ENCODE measurements around the gene AFP.

Gene AFP

DNA sequence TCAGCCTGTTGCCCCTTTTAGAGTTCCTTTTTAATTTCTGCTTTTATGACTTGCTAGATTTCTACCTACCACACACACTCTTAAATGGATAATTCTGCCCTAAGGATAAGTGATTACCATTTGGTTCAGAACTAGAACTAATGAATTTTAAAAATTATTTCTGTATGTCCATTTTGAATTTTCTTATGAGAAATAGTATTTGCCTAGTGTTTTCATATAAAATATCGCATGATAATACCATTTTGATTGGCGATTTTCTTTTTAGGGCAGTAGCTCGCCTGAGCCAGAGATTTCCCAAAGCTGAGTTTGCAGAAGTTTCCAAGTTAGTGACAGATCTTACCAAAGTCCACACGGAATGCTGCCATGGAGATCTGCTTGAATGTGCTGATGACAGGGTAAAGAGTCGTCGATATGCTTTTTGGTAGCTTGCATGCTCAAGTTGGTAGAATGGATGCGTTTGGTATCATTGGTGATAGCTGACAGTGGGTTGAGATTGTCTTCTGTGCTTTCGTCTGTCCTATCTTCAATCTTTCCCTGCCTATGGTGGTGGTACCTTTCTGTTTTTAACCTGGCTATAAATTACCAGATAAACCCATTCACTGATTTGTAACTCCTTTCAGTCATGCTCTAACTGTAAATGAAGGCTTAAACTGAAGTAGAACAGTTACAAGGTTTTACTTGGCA, 24.1 kb upstream of the AFP start:
- no peak for DNase-seq (ENCODE audit: low read depth, low spot score)
- no peak overlapping the region for H3K4me3 ChIP-seq (ENCODE audit: low read length)

DNA sequence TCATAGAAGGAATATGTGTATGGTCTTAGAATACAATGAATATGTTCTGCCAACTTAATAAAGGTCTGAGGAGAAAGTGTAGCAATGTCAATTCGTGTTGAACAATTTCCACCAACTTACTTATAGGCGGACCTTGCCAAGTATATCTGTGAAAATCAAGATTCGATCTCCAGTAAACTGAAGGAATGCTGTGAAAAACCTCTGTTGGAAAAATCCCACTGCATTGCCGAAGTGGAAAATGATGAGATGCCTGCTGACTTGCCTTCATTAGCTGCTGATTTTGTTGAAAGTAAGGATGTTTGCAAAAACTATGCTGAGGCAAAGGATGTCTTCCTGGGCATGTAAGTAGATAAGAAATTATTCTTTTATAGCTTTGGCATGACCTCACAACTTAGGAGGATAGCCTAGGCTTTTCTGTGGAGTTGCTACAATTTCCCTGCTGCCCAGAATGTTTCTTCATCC, 22.7 kb upstream of the AFP start:
- DNase-seq (ENCODE audit: low read depth, low spot score) = no peak
- H3K4me3 ChIP-seq (ENCODE audit: low read length) = no peak overlapping the region

DNA sequence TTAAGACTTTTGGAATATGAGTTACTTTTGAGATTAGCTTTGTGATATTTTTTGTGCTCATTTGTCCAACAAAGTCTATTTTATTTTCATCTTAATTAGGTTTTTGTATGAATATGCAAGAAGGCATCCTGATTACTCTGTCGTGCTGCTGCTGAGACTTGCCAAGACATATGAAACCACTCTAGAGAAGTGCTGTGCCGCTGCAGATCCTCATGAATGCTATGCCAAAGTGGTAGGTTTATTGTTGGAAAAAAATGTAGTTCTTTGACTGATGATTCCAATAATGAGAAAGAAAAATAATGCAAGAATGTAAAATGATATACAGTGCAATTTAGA, 21.1 kb upstream of the AFP start:
- DNase-seq (ENCODE audit: low read depth, low spot score) = no peak
- H3K4me3 ChIP-seq (ENCODE audit: low read length) = no peak overlapping the region

DNA sequence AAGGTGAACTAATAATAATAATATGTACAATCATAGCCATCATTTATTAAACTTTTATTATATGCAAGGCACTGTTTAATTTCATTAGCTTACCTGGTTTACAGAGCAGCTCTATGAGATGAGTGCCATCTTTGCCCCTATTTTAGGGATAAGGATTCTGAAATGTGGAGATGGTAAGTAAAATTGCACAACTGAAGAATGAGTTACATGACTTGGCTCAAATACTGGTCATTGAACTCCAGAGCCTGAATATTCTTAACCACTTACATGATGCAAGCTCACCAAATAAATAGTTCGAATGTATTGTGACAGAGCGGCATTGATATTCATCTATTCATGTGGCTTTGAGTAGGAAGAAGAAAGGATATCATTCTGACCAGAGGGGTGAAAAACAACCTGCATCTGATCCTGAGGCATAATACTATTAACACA, 20.2 kb upstream of the AFP start:
- no peak for DNase-seq (ENCODE audit: low read depth, low spot score)
- no peak overlapping the region for H3K4me3 ChIP-seq (ENCODE audit: low read length)

DNA sequence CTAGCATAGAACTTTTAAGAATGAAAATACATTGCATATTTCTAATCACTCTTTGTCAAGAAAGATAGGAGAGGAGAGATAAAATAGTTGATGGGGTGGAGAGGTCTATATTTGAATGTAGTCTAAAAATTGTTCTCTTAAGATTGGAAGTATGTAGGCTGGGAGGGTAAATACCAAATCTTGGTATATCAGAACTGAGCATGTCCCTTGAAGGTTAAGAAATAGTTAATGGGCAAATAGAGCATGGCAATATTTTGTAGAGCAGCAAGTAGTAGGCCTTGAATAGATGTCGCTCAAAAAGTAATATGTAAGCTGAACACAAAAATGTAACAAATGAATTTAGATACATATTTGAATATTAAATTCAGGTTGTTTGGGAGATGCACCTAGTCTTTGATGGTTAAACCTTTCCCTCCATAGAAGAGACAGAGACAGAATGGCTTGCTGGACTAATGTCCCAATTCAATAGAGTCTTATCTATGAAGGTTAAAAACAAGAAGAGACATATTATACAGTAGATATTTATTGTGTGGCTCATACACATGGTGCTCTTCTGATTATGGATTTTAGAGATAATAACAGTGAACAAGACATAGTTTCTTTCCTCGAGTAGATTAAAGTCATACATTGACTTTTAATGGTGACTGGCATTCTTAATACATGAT, 19.5 kb upstream of the AFP start:
- H3K4me3 ChIP-seq (ENCODE audit: low read length) = no peak overlapping the region
- no peak for DNase-seq (ENCODE audit: low read depth, low spot score)

DNA sequence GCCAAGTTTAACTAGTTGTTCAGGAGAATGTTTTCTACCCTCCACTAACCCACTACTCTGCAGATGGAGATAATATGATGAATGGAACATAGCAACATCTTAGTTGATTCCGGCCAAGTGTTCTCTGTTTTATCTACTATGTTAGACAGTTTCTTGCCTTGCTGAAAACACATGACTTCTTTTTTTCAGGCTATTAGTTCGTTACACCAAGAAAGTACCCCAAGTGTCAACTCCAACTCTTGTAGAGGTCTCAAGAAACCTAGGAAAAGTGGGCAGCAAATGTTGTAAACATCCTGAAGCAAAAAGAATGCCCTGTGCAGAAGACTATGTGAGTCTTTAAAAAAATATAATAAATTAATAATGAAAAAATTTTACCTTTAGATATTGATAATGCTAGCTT, 18.7 kb upstream of the AFP start:
- DNase-seq (ENCODE audit: low read depth, low spot score) = no peak
- no peak overlapping the region for H3K4me3 ChIP-seq (ENCODE audit: low read length)

DNA sequence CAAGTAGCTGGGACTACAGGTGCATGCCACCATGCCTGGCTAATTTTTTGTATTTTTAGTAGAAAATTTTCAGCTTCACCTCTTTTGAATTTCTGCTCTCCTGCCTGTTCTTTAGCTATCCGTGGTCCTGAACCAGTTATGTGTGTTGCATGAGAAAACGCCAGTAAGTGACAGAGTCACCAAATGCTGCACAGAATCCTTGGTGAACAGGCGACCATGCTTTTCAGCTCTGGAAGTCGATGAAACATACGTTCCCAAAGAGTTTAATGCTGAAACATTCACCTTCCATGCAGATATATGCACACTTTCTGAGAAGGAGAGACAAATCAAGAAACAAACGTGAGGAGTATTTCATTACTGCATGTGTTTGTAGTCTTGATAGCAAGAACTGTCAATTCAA, 18.0 kb upstream of the AFP start:
- no peak for DNase-seq (ENCODE audit: low read depth, low spot score)

DNA sequence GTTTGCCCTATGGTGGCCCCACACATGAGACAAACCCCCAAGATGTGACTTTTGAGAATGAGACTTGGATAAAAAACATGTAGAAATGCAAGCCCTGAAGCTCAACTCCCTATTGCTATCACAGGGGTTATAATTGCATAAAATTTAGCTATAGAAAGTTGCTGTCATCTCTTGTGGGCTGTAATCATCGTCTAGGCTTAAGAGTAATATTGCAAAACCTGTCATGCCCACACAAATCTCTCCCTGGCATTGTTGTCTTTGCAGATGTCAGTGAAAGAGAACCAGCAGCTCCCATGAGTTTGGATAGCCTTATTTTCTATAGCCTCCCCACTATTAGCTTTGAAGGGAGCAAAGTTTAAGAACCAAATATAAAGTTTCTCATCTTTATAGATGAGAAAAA, 17.3 kb upstream of the AFP start:
- DNase-seq (ENCODE audit: low read depth, low spot score) = no peak
- no peak overlapping the region for H3K4me3 ChIP-seq (ENCODE audit: low read length)

More for the DNA sequence above, 18.0 kb upstream of the AFP start:
- no peak overlapping the region for H3K4me3 ChIP-seq (ENCODE audit: low read length)

DNA sequence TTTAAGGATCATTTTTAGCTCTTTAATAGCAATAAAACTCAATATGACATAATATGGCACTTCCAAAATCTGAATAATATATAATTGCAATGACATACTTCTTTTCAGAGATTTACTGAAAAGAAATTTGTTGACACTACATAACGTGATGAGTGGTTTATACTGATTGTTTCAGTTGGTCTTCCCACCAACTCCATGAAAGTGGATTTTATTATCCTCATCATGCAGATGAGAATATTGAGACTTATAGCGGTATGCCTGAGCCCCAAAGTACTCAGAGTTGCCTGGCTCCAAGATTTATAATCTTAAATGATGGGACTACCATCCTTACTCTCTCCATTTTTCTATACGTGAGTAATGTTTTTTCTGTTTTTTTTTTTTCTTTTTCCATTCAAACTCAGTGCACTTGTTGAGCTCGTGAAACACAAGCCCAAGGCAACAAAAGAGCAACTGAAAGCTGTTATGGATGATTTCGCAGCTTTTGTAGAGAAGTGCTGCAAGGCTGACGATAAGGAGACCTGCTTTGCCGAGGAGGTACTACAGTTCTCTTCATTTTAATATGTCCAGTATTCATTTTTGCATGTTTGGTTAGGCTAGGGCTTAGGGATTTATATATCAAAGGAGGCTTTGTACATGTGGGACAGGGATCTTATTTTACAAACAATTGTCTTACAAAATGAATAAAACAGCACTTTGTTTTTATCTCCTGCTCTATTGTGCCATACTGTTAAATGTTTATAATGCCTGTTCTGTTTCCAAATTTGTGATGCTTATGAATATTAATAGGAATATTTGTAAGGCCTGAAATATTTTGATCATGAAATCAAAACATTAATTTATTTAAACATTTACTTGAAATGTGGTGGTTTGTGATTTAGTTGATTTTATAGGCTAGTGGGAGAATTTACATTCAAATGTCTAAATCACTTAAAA, 16.6 kb upstream of the AFP start:
- H3K4me3 ChIP-seq (ENCODE audit: low read length) = no peak overlapping the region
- no peak for DNase-seq (ENCODE audit: low read depth, low spot score)

DNA sequence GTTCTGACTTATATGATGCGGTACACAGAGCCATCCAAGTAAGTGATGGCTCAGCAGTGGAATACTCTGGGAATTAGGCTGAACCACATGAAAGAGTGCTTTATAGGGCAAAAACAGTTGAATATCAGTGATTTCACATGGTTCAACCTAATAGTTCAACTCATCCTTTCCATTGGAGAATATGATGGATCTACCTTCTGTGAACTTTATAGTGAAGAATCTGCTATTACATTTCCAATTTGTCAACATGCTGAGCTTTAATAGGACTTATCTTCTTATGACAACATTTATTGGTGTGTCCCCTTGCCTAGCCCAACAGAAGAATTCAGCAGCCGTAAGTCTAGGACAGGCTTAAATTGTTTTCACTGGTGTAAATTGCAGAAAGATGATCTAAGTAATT, 15.4 kb upstream of the AFP start:
- H3K4me3 ChIP-seq (ENCODE audit: low read length) = no peak overlapping the region
- DNase-seq (ENCODE audit: low read depth, low spot score) = no peak

DNA sequence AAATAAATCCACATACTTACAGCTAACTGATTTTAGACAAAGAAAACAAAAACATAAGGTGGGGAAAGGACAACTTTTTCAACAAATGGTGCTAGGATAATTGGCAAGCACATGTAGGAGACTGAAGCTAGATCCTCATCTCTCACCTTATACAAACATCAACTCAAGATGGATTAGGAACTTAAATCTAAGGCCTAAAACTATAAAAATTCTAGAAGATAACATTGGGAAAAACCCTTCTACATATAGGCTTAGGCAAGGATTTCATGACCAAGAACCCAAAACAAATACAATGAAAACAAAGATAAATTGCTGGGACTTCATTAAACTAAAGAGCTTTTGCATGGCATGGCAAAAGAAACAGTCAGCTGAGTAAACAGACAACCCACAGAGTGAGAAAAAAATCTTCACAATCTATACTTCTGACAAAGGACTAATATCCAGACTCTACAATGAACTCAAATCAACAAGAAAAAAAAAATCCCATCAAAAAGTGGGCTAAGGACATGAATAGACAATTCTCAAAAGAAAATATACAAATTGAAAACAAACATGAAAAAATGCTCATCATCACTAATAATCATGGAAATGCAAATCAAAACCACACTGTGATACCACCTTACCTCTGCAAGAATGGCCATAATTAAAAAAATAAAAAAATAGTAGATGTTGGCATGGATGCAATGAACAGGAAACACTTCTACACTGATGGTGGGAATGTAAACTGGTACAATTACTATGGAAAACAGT, 14.1 kb upstream of the AFP start:
- DNase-seq (ENCODE audit: low read depth, low spot score) = no peak
- H3K4me3 ChIP-seq (ENCODE audit: low read length) = no peak overlapping the region

DNA sequence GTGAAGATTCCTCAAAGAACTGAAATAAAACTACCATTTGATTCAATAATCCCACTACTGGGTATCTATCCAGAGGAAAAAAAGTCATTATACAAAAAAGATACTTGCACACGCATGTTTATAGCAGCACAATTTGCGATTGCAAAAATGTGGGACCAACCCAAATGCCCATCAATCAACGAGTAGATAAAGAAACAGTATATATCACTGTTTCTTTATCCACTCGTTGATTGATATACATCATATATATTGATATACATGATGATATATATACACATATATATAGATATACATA, 13.6 kb upstream of the AFP start:
- DNase-seq (ENCODE audit: low read depth, low spot score) = no peak

DNA sequence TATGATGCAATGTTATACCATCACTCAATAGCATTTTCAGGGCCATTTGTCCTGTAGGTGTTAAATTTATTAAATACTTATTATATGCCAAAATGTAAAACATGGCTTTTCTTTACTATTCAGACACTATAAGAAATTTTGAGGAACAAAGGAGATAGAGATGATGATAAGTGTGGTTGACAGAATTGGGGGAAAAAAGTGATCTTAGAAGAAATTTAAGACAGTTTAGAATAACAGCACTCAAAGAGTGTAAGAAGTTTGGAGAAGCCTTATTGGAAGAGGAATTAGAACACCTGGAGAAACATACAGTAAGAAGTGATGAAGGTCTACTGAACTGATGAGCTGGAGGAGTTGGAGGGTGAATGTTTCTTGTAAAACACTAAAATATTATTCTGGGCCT, 12.8 kb upstream of the AFP start:
- no peak overlapping the region for H3K4me3 ChIP-seq (ENCODE audit: low read length)
- no peak for DNase-seq (ENCODE audit: low read depth, low spot score)

More for the DNA sequence above, 13.6 kb upstream of the AFP start:
- H3K4me3 ChIP-seq (ENCODE audit: low read length) = no peak overlapping the region

DNA sequence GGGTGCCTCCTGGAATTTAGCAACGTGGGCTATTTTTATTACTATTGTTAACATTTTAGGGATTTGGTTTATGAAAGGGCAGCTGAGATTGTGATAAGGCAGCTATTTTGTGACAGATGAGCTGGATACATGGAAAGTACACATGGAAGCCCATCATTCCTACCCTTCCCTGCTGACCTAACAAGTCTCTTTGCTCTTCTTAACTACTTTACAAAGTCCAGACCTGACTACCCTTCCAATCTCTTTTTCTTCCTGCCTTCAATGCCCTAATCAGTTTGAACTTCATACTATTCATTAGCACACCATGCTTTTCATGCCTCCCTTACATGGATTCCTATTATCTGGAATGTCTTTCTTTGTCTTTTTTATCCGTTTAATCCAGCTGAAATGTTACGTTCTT, 9.4 kb upstream of the AFP start:
- no peak for DNase-seq (ENCODE audit: low read depth, low spot score)
- H3K4me3 ChIP-seq (ENCODE audit: low read length) = no peak overlapping the region

DNA sequence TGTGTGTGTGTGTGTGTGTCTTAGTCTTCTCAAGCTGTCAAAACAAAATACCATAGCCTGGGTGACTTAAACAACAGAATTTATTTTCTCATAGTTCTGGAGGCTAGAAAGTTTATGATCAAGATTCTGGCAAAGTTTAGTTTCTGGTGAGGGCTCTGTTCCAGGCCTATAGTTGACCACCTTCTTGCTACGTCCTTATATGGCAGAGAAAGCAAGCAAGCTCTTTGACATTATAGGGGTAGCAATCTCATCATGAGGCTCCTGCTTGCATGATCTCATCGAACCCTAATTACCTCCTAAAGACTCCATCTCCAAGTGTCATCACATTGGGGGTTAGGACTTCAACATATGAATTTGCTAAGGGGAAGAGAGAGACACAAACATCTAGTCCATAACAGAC, 6.9 kb upstream of the AFP start:
- DNase-seq (ENCODE audit: low read depth, low spot score) = no peak
- no peak overlapping the region for H3K4me3 ChIP-seq (ENCODE audit: low read length)

DNA sequence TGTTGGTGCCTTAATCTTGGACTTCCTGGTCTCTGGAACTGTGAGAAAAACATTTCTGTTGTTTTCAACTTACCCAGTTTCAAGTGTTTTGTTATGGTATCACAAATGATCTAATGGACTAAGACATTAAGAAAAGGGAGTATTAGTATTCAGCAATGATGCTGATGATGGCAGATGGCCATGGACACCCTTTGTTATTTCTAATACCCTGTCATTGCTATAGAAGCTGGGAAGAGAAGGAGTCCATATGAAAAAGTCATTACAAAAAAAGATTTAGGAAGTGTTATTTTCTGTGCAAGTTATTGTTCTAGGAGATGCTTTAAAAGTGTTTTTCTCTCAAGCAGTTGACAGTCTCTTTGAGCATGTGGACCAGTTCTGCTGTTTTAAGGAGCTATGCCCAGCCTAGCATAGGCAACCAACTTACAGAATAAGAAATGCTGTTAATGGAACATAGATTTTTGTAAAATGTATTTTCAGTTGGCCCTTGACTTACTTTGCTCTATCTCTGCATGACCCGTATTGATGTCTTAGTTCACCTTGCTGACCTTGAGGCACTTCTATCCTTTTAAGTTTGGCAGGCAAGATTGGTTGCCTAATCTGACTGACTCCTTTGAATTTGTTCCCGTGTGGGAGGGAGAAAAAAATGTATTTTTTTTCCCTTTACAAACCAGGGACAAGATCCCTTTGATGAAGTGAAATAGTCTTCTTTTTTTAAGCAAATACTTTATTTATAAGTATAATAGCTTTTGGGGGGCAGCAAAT, 6.0 kb upstream of the AFP start:
- no peak for DNase-seq (ENCODE audit: low read depth, low spot score)
- H3K4me3 ChIP-seq (ENCODE audit: low read length) = no peak overlapping the region

DNA sequence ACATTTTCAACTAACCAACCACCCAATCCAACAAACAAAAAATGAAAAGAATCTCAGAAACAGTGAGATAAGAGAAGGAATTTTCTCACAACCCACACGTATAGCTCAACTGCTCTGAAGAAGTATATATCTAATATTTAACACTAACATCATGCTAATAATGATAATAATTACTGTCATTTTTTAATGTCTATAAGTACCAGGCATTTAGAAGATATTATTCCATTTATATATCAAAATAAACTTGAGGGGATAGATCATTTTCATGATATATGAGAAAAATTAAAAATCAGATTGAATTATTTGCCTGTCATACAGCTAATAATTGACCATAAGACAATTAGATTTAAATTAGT, 4.2 kb upstream of the AFP start:
- no peak overlapping the region for H3K4me3 ChIP-seq (ENCODE audit: low read length)
- DNase-seq (ENCODE audit: low read depth, low spot score) = no peak

DNA sequence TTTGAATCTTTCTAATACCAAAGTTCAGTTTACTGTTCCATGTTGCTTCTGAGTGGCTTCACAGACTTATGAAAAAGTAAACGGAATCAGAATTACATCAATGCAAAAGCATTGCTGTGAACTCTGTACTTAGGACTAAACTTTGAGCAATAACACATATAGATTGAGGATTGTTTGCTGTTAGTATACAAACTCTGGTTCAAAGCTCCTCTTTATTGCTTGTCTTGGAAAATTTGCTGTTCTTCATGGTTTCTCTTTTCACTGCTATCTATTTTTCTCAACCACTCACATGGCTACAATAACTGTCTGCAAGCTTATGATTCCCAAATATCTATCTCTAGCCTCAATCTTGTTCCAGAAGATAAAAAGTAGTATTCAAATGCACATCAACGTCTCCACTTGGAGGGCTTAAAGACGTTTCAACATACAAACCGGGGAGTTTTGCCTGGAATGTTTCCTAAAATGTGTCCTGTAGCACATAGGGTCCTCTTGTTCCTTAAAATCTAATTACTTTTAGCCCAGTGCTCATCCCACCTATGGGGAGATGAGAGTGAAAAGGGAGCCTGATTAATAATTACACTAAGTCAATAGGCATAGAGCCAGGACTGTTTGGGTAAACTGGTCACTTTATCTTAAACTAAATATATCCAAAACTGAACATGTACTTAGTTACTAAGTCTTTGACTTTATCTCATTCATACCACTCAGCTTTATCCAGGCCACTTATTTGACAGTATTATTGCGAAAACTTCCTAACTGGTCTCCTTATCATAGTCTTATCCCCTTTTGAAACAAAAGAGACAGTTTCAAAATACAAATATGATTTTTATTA, 3.6 kb upstream of the AFP start:
- no peak for DNase-seq (ENCODE audit: low read depth, low spot score)
- no peak overlapping the region for H3K4me3 ChIP-seq (ENCODE audit: low read length)
